Stimulated activated naive CD4-positive, alpha-beta T cell (primary cell): ENCODE results near the gene PLEKHH3.

Experiments used
- DNase-seq, 6 experiments: peaks; one replicate each; lab custom pipeline; 2025; lab: John Stamatoyannopoulos, UW

PLEKHH3 gene

GRCh38 chr17:42685831-42686230, 9.0 kb upstream of the PLEKHH3 start:
- no peak for DNase-seq

GRCh38 chr17:42684929-42685556, 8.2 kb upstream of the PLEKHH3 start:
- DNase-seq = no peak

GRCh38 chr17:42683407-42684034, 6.7 kb upstream of the PLEKHH3 start:
- DNase-seq = peak in 2 of 6 experiments; percentile 7 to 20

DNA sequence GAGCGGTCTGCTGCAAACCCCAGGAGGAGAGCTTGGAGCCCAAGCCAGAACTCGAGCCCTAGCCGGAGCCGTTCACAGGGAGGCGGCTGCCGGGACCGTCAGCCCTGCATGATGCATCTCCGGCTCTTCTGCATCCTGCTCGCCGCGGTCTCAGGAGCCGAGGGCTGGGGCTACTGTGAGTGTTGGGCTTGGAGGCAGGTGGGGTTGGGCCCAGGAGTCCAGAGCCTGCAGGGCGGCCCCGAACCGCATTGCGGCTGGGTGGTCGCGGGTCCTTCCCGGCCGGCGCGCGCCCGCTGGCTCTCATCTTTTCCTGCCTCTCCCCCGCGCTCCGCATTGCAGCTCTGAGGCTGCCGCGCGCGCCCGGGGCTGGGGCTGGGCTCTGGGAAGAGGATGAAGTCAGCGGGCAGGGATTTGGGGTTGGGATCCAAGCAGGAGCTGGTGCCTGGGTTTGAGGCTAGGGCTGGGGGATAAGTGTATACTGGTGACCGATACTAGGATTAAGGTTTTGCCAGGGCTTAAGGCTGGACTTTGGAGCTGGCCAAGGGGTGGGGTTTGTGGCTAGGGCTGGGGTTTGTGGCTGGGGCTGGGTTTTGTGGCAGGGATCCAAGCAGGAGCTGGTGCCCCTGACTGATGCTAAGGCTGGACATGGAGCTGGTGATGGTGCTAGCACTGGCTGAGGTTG, 6.1 kb upstream of the PLEKHH3 start:
- DNase-seq = peak in 2 of 6 experiments; percentile 8 to 12

- DNase-seq = peak in 1 of 6 experiments; percentile 16
Measured at GRCh38 chr17:42681976-42682721, 5.4 kb upstream of the PLEKHH3 start, which contains the start of gene CNTNAP1. Gene CNTNAP1 (plus strand): TSS chr17:42682531. CDS start chr17:42682830, 299 bp downstream.

GRCh38 chr17:42680331-42680808, 3.6 kb upstream of the PLEKHH3 start:
- DNase-seq = no peak

GRCh38 chr17:42679492-42680330, 2.9 kb upstream of the PLEKHH3 start:
- peak; percentile 40 to 74 (median 62) for DNase-seq

GRCh38 chr17:42678951-42679491, 2.2 kb upstream of the PLEKHH3 start:
- peak in 5 of 6 experiments; percentile 35 to 66 (median 45) for DNase-seq

DNA sequence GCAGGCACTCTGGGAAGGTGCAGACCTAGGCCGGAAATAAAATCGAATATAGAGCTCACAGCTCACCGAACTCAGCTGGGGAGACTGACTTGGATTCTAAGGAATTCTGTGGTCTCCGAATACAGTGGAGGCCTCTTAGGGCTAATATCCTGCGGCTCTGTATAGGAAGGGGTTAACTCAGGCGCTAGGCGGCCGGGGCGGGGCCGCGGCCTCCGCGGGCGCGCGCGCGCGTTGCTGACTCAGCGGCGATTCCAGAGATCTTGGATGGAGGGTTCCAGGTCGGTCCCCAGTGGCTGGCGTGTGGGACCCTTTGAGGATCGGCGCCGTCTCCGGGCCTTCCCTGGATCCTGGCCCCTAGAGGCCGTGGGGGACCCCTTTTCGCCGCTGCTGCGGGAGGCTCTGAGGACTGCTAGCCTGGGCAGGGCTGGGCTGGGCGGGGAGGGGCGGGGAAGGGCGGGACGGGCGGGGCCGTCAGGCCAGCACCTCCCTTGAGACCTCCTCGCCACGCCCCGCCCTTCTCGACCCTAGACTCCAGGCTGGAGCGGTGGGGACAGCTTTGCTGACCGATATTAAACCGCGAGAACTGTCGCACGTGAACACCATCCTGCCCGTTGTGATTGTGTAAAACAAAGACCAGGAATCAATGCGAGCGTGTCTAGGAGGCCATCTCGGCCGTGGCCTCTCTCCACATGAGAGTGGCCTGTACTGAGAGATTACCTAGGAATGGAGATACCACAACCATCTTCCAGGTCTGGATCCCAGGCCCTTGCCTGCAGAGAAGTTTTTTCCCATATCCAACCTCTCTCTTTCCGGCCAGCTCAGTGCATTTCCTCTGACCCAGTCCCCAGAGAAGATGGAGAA, 1.4 kb upstream of the PLEKHH3 start:
- DNase-seq = peak; percentile 25 to 66 (median 56)

GRCh38 chr17:42677012-42677857, 441 bp upstream of the PLEKHH3 start:
- peak; percentile 89 to 97 (median 94) for DNase-seq

GRCh38 chr17:42675965-42676423, 800 bp downstream of the PLEKHH3 start:
- DNase-seq = peak in 1 of 6 experiments; percentile 43

GRCh38 chr17:42675348-42675964, 1.3 kb downstream of the PLEKHH3 start:
- peak in 1 of 6 experiments; percentile 21 for DNase-seq

DNA sequence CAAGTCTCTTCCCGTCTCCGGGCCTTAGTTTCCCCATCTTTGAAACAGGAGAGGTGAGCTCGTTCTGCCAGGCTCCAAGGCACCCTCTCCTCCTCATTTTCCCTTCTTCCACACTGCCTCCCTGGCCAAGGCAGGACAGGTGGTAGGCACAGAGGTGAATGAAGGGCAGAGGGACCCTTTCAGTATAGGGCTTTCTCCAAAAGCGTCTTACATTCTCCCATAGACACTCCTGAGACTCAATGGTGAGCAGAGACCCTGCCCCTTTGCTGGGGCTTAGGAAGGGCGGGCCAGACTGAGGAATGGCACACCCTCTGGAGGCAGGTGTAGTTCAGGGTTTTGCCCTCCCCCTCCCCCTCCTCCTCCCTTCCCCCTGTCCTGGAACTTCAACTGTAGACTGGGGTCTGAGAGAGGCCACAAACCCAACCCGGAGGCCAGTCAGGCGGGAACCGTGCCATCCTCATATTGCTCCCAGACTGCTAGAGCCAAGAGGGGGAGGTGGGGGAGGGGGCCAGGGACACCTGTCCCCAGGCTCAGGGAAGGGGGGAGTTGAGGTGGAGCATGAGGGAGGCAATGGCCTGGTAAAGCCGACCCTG, 1.9 kb downstream of the PLEKHH3 start:
- no peak for DNase-seq

DNA sequence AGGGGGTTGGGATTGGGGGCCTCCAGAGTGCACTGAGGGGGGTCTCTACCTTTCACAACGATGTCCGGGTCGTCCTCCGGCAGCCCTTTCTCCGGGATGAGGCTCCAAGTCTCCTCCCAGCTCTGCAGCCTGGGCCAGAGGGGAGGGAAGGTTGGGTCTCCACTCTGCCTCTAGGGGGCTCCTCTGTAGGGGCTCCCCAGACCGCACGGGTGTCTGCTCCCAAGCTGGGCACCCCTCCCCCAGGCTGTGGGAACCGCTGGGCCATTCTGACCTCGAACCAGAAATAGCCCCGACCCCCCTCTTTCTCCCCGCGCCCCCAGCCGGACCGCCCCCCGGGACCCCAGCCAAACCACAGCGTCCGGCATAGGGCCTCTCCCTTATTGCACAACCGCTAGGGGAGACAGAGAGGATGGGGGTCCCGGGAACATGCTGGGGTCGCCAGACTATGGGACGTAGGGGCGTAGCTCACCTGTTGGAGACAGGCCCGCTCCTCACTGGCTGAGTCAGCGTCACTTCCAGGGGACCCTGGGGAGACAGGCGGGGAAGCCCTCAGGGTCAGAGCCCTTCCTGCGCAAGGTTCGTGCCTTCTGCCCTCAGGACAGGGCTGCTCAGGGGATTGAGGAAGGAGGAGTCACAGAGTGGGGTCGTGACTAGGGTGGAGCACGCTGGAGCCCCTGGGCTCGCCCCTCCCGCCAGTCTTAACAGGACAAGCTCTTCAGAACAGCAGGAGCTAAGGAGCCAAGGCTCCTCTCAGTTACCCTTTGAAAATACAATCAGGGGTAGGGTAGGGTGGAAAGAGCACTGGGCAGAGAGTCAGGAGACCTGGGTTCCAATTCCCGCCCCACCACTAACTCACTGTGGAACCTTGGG, 2.7 kb downstream of the PLEKHH3 start:
- DNase-seq = peak in 3 of 6 experiments; percentile 12 to 15 (median 14)

GRCh38 chr17:42673266-42673884, 3.4 kb downstream of the PLEKHH3 start:
- DNase-seq = no peak

GRCh38 chr17:42672038-42672437, 4.8 kb downstream of the PLEKHH3 start:
- DNase-seq = no peak
